GM23338 (cell line): ENCODE data around the gene FAM163A. TPM values are rescaled to one million over a fixed set of nuclear protein-coding genes. Genes with fewer than 3 reads are reported as not detected.

Experiments used
- ATAC-seq: fragments of 200-7000 bp; cut with Tn5 transposase; 3 replicates; pipeline ENCODE4 v1.9.1; 2020
- DNase-seq: peaks from one replicate; pipeline ENCODE4 v3.0.0-alpha.2; 2015; ENCODE audit warnings: low spot score
- H2AFZ ChIP-seq: fragments of 200-600 bp; sonication (generic); 2 replicates; pipeline ENCODE4 v1.8.0; 2016; ENCODE audit warnings: antibody characterized with exemption, mild to moderate bottlenecking, moderate library complexity
- H3F3A ChIP-seq: fragments of 200-600 bp; sonication (generic); replicated peaks from 2 replicates; pipeline ENCODE4 v1.8.0; 2017; ENCODE audit warnings: antibody characterized with exemption, mixed run types, low read depth
- H3K27ac ChIP-seq: fragments of 200-600 bp; sonication (generic); 2 replicates; pipeline ENCODE4 v1.6.1; 2016; ENCODE audit warnings: low read depth
- H3K27me3 ChIP-seq: fragments of 200-600 bp; sonication (generic); 2 replicates; pipeline ENCODE4 v1.8.0; 2016; ENCODE audit warnings: mild to moderate bottlenecking, mixed run types, moderate library complexity; ENCODE audit not compliant: insufficient read depth
- H3K36me3 ChIP-seq: fragments of 200-600 bp; sonication (generic); 2 replicates; pipeline ENCODE4 v1.8.0; 2016; ENCODE audit warnings: mild to moderate bottlenecking; ENCODE audit not compliant: insufficient read depth
- H3K4me1 ChIP-seq: fragments of 200-600 bp; sonication (generic); 2 replicates; pipeline ENCODE4 v1.8.0; 2016; ENCODE audit warnings: mild to moderate bottlenecking, moderate library complexity; ENCODE audit not compliant: insufficient read depth
- H3K4me2 ChIP-seq: fragments of 200-600 bp; sonication (generic); 2 replicates; pipeline ENCODE4 v1.7.1; 2017; ENCODE audit warnings: mixed run types
- H3K4me3 ChIP-seq: fragments of 200-600 bp; sonication (generic); 2 replicates; pipeline ENCODE4 v1.6.1; 2016; ENCODE audit warnings: mixed run types
- H3K79me2 ChIP-seq: fragments of 200-600 bp; sonication (generic); replicated peaks from 2 replicates; pipeline ENCODE4 v1.8.0; 2017; ENCODE audit warnings: mild to moderate bottlenecking; ENCODE audit not compliant: insufficient read depth
- H3K9me2 ChIP-seq: fragments of 200-600 bp; sonication (generic); 2 replicates; pipeline ENCODE4 v1.8.0; 2017; ENCODE audit not compliant: insufficient read depth
- H4K20me1 ChIP-seq: fragments of 200-600 bp; sonication (generic); replicated peaks from 2 replicates; pipeline ENCODE4 v1.8.0; 2017; ENCODE audit warnings: mild to moderate bottlenecking; ENCODE audit not compliant: insufficient read depth
- H3K27ac Mint-ChIP-seq: 2 replicates; pipeline ENCODE4 v1.8.0; 2020; ENCODE audit warnings: inconsistent platforms, mild to moderate bottlenecking, moderate library complexity, mixed read lengths
- H3K27me3 Mint-ChIP-seq: 3 replicates; pipeline ENCODE4 v1.8.0; 2022; ENCODE audit warnings: low read depth, mild to moderate bottlenecking, moderate library complexity, mixed read lengths, inconsistent platforms; ENCODE audit not compliant: insufficient read depth, poor library complexity
- H3K36me3 Mint-ChIP-seq: 3 replicates; pipeline ENCODE4 v1.8.0; 2021; ENCODE audit warnings: low read depth, mild to moderate bottlenecking, inconsistent platforms, moderate library complexity, mixed read lengths
- H3K4me1 Mint-ChIP-seq: 3 replicates; pipeline ENCODE4 v1.8.0; 2020; ENCODE audit warnings: mild to moderate bottlenecking, inconsistent platforms, mixed read lengths
- H3K4me3 Mint-ChIP-seq: 3 replicates; pipeline ENCODE4 v1.8.0; 2021; ENCODE audit warnings: moderate library complexity, mild to moderate bottlenecking, inconsistent platforms, mixed read lengths
- H3K9me3 Mint-ChIP-seq: 3 replicates; pipeline ENCODE4 v1.8.0; 2020; ENCODE audit warnings: moderate library complexity, mild to moderate bottlenecking, inconsistent platforms, mixed read lengths
- CREB1 ChIP-seq: fragments of 250-450 bp; sonication (Bioruptor Pico); IDR thresholded peaks from 2 replicates; pipeline ENCODE4 v1.5.0; 2020; ENCODE audit warnings: low read depth, mild to moderate bottlenecking, moderate library complexity
- EZH2 ChIP-seq: fragments of 200-600 bp; sonication (generic); IDR thresholded peaks from one replicate; pipeline ENCODE4 v1.8.0; 2017; ENCODE audit warnings: antibody characterized with exemption, mild to moderate bottlenecking, low read depth; ENCODE audit not compliant: unreplicated experiment
- EZH2phosphoT487 ChIP-seq: fragments of 200-600 bp; sonication (generic); IDR thresholded peaks from one replicate; pipeline ENCODE4 v1.8.1; 2018; ENCODE audit warnings: antibody characterized with exemption; ENCODE audit not compliant: unreplicated experiment
- JUNB ChIP-seq: IDR thresholded peaks from one replicate; pipeline ENCODE4 v1.6.1; 2016; ENCODE audit warnings: antibody characterized with exemption; ENCODE audit not compliant: unreplicated experiment
- NANOG ChIP-seq: IDR thresholded peaks from 2 replicates; pipeline ENCODE4 v1.6.1; 2016; ENCODE audit warnings: antibody characterized with exemption, borderline replicate concordance
- POLR2AphosphoS5 ChIP-seq: IDR thresholded peaks from 2 replicates; pipeline ENCODE4 v1.6.1; 2016; ENCODE audit warnings: antibody characterized with exemption, low read depth
- STAT1 ChIP-seq: IDR thresholded peaks from one replicate; pipeline ENCODE4 v1.6.1; 2016; ENCODE audit warnings: antibody characterized with exemption; ENCODE audit not compliant: unreplicated experiment
- ZNF114 ChIP-seq: fragments of 250-450 bp; sonication (Bioruptor Pico); IDR thresholded peaks from 2 replicates; pipeline ENCODE4 v1.5.0; 2020; ENCODE audit warnings: mild to moderate bottlenecking, moderate library complexity
- ZNF331 ChIP-seq: fragments of 250-450 bp; sonication (Bioruptor Pico); IDR thresholded peaks from 2 replicates; pipeline ENCODE4 v1.5.0; 2020; ENCODE audit warnings: low read depth, mild to moderate bottlenecking, moderate library complexity
- polyA plus RNA-seq: library from polyadenylated mRNA; unstranded; fragments of >200 nt; fragmentation: Nextera tagmentation; extraction: Ambion mirVana; gene quantifications from 2 replicates; pipeline ENCODE4 v1.2.1, GENCODE V29; 2016
- total RNA-seq: library from RNA; depleted of rRNA; stranded (reverse); fragments of >200 nt; shearing (Covaris generic); gene quantifications from 2 replicates; pipeline ENCODE4 v1.2.3, GENCODE V29; 2014
- TF ChIP-seq, protein P1 (sequence below): fragments of 250-450 bp; sonication (Bioruptor Pico); IDR thresholded peaks from 2 replicates; pipeline ENCODE4 v1.5.0; 2020; ENCODE audit warnings: mild to moderate bottlenecking, moderate library complexity
- TF ChIP-seq, protein P2 (sequence below): IDR thresholded peaks from 2 replicates; pipeline ENCODE4 v1.6.1; 2016; ENCODE audit warnings: antibody characterized with exemption
- TF ChIP-seq, protein P3 (sequence below): IDR thresholded peaks from one replicate; pipeline ENCODE4 v1.6.1; 2018; ENCODE audit warnings: antibody characterized with exemption; ENCODE audit not compliant: unreplicated experiment
- TF ChIP-seq, protein P4 (sequence below), 2 experiments: fragments of 200-600 bp in 1 of 2; sonication (generic) in 1 of 2; conservative IDR thresholded peaks; 2 replicates each; pipeline versions ENCODE4 v1.5.1 to v1.6.1; 2016 to 2017; ENCODE audit warnings: antibody characterized with exemption in 2 of 2, low read depth in 2 of 2, mild to moderate bottlenecking in 2 of 2, moderate library complexity in 1 of 2

The FAM163A gene
- total and polyA plus RNA-seq, 2 experiments from 2014 or later: not detected

- Histone ChIP-seq H3K27me3 (peaks cover 14% of the 10 kb centered on the region; the same call in 1 of the 2 replicates), H3K4me2 (peak overlapping the region; percentile 78), H3K4me3 (peak overlapping the region; percentile 77), H3K36me3 (no peaks in the 10 kb centered on the region), H3K4me1 (peaks cover 7% of the 10 kb centered on the region; the same call in 1 of the 2 replicates), H3K79me2 (no peaks in the 10 kb centered on the region), H2AFZ (peak overlapping the region; percentile 83), H3F3A (0 out of 2 replicates have a peak, but pooled peaks cover 4% of the 10 kb centered on the region), H3K27ac (no peak overlapping the region), H3K9me2 (no peaks in the 10 kb centered on the region), H4K20me1 (no peaks in the 10 kb centered on the region)
- H3K9me3 Mint-ChIP-seq: no peaks in the 10 kb centered on the region
- H3K27ac Mint-ChIP-seq: no peak overlapping the region
- H3K27me3 Mint-ChIP-seq: peaks cover 37% of the 10 kb centered on the region
- peak; percentile 43 for ATAC-seq
- no peak for DNase-seq
- H3K36me3 Mint-ChIP-seq: no peaks in the 10 kb centered on the region
- peaks cover 12% of the 10 kb centered on the region for H3K4me1 Mint-ChIP-seq
- no peak for TF ChIP-seq ZNF114 (CRISPR knock-in tag)
- TF ChIP-seq, protein P1, sequence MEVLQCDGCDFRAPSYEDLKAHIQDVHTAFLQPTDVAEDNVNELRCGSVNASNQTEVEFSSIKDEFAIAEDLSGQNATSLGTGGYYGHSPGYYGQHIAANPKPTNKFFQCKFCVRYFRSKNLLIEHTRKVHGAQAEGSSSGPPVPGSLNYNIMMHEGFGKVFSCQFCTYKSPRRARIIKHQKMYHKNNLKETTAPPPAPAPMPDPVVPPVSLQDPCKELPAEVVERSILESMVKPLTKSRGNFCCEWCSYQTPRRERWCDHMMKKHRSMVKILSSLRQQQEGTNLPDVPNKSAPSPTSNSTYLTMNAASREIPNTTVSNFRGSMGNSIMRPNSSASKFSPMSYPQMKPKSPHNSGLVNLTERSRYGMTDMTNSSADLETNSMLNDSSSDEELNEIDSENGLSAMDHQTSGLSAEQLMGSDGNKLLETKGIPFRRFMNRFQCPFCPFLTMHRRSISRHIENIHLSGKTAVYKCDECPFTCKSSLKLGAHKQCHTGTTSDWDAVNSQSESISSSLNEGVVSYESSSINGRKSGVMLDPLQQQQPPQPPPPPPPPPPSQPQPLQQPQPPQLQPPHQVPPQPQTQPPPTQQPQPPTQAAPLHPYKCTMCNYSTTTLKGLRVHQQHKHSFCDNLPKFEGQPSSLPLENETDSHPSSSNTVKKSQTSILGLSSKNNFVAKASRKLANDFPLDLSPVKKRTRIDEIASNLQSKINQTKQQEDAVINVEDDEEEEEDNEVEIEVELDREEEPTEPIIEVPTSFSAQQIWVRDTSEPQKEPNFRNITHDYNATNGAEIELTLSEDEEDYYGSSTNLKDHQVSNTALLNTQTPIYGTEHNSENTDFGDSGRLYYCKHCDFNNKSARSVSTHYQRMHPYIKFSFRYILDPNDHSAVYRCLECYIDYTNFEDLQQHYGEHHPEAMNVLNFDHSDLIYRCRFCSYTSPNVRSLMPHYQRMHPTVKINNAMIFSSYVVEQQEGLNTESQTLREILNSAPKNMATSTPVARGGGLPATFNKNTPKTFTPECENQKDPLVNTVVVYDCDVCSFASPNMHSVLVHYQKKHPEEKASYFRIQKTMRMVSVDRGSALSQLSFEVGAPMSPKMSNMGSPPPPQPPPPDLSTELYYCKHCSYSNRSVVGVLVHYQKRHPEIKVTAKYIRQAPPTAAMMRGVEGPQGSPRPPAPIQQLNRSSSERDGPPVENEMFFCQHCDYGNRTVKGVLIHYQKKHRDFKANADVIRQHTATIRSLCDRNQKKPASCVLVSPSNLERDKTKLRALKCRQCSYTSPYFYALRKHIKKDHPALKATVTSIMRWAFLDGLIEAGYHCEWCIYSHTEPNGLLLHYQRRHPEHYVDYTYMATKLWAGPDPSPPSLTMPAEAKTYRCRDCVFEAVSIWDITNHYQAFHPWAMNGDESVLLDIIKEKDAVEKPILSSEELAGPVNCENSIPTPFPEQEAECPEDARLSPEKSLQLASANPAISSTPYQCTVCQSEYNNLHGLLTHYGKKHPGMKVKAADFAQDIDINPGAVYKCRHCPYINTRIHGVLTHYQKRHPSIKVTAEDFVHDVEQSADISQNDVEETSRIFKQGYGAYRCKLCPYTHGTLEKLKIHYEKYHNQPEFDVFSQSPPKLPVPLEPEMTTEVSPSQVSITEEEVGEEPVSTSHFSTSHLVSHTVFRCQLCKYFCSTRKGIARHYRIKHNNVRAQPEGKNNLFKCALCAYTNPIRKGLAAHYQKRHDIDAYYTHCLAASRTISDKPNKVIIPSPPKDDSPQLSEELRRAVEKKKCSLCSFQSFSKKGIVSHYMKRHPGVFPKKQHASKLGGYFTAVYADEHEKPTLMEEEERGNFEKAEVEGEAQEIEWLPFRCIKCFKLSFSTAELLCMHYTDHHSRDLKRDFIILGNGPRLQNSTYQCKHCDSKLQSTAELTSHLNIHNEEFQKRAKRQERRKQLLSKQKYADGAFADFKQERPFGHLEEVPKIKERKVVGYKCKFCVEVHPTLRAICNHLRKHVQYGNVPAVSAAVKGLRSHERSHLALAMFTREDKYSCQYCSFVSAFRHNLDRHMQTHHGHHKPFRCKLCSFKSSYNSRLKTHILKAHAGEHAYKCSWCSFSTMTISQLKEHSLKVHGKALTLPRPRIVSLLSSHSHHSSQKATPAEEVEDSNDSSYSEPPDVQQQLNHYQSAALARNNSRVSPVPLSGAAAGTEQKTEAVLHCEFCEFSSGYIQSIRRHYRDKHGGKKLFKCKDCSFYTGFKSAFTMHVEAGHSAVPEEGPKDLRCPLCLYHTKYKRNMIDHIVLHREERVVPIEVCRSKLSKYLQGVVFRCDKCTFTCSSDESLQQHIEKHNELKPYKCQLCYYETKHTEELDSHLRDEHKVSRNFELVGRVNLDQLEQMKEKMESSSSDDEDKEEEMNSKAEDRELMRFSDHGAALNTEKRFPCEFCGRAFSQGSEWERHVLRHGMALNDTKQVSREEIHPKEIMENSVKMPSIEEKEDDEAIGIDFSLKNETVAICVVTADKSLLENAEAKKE (CRISPR knock-in tag): no peak
- TF ChIP-seq ZNF331 (CRISPR knock-in tag): no peak
- TF ChIP-seq NANOG: no peak
- no peak for TF ChIP-seq EZH2
- no peak for TF ChIP-seq JUNB
- TF ChIP-seq, protein P2, sequence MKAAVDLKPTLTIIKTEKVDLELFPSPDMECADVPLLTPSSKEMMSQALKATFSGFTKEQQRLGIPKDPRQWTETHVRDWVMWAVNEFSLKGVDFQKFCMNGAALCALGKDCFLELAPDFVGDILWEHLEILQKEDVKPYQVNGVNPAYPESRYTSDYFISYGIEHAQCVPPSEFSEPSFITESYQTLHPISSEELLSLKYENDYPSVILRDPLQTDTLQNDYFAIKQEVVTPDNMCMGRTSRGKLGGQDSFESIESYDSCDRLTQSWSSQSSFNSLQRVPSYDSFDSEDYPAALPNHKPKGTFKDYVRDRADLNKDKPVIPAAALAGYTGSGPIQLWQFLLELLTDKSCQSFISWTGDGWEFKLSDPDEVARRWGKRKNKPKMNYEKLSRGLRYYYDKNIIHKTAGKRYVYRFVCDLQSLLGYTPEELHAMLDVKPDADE: no peak
- no peak for TF ChIP-seq POLR2AphosphoS5
- TF ChIP-seq, protein P3, sequence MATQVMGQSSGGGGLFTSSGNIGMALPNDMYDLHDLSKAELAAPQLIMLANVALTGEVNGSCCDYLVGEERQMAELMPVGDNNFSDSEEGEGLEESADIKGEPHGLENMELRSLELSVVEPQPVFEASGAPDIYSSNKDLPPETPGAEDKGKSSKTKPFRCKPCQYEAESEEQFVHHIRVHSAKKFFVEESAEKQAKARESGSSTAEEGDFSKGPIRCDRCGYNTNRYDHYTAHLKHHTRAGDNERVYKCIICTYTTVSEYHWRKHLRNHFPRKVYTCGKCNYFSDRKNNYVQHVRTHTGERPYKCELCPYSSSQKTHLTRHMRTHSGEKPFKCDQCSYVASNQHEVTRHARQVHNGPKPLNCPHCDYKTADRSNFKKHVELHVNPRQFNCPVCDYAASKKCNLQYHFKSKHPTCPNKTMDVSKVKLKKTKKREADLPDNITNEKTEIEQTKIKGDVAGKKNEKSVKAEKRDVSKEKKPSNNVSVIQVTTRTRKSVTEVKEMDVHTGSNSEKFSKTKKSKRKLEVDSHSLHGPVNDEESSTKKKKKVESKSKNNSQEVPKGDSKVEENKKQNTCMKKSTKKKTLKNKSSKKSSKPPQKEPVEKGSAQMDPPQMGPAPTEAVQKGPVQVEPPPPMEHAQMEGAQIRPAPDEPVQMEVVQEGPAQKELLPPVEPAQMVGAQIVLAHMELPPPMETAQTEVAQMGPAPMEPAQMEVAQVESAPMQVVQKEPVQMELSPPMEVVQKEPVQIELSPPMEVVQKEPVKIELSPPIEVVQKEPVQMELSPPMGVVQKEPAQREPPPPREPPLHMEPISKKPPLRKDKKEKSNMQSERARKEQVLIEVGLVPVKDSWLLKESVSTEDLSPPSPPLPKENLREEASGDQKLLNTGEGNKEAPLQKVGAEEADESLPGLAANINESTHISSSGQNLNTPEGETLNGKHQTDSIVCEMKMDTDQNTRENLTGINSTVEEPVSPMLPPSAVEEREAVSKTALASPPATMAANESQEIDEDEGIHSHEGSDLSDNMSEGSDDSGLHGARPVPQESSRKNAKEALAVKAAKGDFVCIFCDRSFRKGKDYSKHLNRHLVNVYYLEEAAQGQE: no peak
- TF ChIP-seq STAT1: no peak
- no peak for TF ChIP-seq EZH2phosphoT487
- TF ChIP-seq CREB1: no peak
- TF ChIP-seq, protein P4, sequence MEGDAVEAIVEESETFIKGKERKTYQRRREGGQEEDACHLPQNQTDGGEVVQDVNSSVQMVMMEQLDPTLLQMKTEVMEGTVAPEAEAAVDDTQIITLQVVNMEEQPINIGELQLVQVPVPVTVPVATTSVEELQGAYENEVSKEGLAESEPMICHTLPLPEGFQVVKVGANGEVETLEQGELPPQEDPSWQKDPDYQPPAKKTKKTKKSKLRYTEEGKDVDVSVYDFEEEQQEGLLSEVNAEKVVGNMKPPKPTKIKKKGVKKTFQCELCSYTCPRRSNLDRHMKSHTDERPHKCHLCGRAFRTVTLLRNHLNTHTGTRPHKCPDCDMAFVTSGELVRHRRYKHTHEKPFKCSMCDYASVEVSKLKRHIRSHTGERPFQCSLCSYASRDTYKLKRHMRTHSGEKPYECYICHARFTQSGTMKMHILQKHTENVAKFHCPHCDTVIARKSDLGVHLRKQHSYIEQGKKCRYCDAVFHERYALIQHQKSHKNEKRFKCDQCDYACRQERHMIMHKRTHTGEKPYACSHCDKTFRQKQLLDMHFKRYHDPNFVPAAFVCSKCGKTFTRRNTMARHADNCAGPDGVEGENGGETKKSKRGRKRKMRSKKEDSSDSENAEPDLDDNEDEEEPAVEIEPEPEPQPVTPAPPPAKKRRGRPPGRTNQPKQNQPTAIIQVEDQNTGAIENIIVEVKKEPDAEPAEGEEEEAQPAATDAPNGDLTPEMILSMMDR (conservative IDR thresholded peaks at IDR 0.05; ENCODE audit: low read depth in 2 of 2): no peak
- peak overlapping the region; percentile 90 for H3K4me3 Mint-ChIP-seq
Measured at GRCh38 chr1:179814546-179814838, 71.4 kb downstream of the FAM163A start.
